AG20443 (cell line): ENCODE results near the gene CADPS.

Experiments
- DNase-seq: peaks from one replicate; pipeline ENCODE4 v3.0.0; 2012; ENCODE audit warnings: low spot score, mixed read lengths

CADPS gene

DNA sequence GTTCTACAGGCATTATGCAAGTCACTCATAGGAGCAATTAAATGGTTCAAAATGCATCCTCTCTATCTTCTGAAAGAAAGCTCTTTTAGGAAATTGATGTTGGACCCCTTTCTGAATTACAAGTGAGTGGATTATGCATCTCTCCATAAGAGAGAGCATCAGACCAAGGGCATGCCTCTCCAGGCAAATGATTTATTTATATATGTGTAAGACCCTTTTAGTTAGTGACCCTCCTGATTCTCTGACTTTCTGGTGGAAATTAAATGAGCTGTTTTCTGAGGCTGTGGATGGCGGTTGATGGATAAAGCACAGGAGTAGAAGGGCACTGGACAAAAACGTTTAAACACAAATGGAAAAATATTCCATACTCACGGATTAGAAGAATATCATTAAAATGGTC lies 62.6 kb downstream of the CADPS start:
- no peak for DNase-seq

DNA sequence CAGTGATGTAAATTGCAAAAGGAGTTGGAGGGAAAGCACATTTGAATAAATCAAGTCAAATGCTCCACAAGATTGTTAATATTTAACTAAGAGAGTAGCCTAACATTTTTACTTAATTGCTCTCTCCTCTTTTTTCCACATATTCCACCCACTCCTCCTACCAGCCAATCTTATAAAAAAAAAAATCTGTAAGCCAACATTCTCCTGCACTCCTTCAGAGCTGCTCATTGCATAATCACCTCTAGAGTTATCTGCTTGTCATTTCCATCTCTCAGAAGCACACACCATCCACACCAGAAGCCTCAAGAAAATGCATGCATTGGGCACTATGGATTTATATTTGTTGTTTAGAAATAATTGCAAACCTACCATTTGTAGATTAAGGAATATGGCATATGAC lies 64.1 kb downstream of the CADPS start:
- no peak for DNase-seq

DNA sequence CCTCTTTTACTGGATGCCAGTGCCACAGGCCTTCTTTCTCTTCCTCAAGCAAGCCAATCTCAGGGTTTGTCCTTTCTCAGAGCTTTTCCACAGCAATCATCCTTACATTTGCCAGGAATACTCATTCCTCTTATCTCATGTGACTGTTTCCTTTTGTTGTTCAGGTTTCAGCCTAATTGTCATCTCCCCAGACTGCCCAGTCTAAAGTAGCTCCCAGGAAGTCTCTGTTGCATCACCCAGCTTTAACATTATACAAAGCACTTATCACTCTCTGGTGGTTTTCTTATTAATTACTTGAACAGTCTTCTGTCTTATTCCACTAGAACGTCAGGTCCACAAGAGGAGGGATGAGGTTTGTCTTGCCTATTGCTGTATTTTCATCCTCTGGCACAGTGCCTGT lies 65.8 kb downstream of the CADPS start:
- DNase-seq: no peak

DNA sequence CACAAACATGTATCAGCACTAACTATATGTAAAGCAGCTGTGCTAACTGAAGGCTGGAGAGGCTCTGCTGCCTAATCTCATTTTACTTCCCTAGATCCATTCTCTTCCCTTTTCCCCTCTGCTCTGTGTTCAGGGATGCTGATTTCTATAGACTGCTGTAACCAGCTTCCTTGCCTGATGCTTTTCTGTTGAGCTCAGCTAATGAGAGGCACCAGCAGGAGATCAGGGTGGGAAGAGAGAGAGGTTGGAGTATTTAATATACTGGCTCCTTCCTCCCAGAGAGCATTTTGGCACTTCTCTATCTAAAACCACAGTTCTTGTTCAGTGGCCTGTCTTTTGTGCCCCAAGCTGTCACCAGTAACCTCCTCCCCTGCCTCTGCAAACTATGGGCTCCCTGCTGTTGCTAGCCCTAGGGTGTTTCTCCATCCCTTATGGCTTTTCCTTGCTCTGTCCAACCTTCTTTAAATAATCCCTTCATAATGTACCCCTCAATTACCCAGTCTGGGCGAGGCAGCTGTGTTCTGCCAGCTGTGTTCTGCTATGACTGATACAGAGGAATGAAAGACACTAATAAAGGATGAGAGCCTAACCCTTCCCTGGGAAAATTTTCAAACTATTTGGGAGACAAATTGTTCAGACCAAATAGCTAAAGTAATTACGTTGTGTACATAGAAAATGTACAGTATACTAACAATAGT lies 69.5 kb downstream of the CADPS start:
- DNase-seq: no peak

DNA sequence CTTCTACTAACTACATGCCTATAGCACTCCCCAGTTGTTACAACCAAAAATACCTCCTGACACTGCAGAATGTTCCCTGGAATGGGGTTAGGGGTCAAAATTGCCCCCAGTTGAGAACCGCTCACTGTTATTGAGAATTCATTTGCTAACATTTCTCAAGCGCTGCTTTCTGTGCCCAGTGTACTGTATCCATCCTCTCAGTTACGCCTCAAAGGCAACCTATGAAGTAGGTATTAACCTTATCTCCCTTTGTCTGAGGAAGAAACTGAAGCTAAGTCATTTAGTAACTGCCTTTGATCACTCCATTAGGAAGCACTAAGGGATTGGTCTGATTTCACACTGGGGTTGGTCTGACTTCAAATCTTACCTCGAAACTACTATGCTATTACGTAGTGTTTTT lies 70.1 kb downstream of the CADPS start:
- DNase-seq: no peak

GRCh38 chr3:62803276-62803675 lies 71.9 kb downstream of the CADPS start:
- no peak for DNase-seq

- DNase-seq: no peak
Observed at GRCh38 chr3:62798000-62798399, 77.2 kb downstream of the CADPS start.

DNA sequence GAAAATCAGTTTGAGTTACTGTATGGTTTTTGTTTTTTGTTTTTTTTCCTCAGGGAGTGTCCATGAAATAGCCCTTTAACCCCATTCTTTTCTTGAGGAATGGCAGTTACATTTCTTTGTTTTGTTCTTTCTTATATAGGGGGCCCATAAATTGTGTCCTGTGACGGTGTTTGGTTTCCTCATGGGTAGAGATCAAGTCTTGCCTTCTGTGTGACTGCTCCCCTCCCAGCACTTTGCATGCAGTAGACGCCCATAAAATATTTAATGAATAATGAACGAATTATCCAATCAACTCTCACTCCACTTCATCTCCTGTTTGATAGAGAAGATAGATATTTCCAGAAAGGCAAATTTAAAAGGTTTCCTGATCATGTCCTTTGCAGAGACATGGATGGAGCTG lies 78.1 kb downstream of the CADPS start:
- no peak for DNase-seq

DNA sequence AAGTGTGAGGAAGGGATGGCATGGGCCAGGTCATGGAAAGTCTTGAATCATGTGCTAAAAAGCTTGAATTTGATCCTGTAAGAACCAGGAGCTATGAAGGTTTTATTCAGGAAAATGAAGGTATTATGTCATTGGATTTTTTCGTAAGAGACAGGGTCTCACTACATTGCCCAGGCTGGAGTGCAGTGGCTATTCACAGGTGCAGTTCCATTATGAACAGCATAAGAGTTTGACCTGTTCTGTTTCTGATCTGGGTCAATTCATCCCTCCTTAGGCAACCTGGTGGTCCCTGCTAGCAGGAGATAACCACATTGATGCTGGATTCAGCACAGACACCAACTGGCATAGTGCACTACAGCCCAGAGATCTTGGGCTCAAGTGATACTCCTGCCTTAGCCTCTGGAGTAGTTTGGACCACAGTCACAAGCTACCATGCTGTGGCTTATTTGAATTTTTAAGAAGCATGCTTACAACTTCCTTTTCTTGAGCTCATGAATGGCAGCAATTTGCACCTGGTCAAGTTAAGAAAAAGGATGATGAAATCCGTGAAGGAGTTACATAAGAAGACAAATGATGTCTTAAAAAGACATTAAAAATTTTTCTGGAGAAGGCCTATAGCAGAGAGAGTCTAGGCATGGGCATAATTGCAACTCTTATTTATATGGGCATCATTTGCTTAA lies 79.1 kb downstream of the CADPS start:
- no peak for DNase-seq

- no peak for DNase-seq
Observed at GRCh38 chr3:62793946-62794345, 81.3 kb downstream of the CADPS start.

DNA sequence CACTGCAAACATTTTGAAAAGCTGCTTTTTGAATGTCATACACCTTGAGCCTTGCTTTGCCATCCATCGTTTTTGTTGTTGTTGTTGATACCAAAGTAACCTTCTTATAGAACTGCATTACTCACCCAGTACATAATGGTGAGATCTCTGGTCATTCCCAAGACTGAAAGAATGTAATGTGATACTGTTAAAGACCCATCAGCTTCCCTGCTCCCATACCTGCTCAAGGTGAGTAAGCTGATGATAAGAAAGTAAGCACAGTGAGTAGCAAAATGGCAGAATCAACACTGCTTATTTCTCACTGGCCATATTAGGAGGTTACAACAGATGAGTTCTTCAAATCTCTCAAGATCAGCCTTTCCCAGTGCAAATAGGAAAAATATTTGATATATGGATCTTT lies 89.8 kb downstream of the CADPS start:
- no peak for DNase-seq

DNA sequence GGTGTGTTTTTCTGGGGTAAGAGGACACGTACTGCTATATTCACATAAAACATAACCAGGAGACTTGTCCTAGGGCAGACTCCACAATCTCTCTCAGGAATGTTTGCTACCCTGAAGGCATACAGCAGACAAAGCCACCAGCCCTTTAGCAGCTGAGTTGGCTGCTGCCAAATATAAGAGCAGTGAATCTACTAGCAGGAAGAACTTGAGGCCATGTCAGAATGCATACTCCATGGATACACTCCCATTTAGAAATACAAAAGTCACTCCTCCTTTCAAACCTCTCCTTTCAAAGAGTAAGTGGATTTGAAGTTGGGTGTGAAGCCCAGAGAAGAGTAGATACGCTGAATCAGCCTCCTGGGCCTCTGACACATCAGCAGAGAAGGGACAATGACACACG lies 94.1 kb downstream of the CADPS start:
- DNase-seq: no peak

- no peak for DNase-seq
Observed at GRCh38 chr3:62777674-62778073, 97.5 kb downstream of the CADPS start.

DNA sequence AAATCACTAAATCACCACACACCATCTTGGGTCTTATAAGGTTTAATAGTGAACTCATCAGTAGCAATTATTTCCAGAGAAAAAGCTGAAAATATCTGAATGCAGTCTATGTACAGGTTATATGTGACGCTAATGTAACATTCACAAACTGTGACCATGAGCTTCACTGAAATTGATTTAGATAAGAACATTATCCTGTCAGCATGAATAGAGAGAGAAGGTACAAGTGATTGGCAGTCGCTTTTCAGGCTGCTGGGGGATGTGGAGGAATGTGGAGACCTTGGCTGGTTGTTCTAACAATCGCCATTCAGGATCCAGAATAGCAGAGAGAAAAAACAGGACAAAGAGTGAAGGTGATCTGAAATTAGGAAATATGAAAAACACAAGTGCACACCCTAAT lies 98.1 kb downstream of the CADPS start:
- DNase-seq: no peak

- DNase-seq: no peak
Observed at GRCh38 chr3:62774221-62774620, 101.0 kb downstream of the CADPS start.

DNA sequence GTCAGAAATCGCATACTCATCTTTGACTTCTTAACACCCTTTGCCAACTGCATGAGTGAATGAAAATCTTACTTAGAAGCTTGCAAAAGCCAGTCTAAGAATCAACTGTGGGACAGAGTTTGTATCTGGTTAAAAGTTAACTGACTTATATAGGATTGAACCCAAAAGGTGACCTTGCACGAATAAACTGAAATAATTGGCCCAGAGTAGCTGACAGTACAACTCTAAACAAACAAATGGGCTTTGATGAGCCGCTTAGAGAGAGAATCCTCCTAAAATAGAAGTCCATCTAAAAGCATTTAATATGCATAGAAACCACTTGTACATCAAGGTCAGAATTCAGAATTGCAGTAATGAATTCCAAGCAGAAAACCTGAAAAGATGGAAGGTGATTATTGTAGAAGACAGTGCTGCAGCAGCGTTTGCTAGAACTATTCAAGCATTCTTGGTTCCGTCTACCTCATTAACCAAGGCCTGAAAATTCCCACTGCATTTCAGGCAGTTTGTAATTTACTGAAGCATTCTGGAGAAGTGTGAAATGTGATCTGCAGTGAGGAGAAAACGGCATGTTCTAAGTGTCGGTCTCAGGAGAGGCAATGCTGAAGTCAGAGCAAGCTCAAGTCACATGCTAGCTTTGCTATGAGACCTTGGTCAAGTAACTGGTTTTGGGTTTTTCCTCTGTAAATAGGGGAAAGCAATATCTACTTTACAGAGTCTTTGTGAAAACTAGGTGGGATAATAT lies 103.7 kb downstream of the CADPS start:
- DNase-seq: no peak

DNA sequence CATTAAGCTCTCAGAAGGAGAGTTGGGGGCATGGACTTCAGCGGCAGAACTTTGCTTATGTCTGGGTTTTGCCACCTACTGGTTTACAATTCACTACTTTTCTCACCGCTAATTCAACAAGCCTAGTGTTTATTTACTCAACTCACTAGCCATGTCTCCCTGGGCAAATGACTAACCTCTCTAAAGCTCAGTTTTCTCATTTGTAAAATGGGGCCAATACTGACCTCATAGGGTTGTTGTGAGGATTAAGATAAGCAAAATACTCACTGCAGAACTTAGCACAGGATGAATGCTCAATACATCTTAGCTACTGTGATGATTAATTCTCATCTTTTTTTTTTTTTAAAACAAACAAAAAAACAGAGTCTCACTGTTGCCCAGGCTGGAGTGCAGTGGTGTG lies 106.3 kb downstream of the CADPS start:
- no peak for DNase-seq

DNA sequence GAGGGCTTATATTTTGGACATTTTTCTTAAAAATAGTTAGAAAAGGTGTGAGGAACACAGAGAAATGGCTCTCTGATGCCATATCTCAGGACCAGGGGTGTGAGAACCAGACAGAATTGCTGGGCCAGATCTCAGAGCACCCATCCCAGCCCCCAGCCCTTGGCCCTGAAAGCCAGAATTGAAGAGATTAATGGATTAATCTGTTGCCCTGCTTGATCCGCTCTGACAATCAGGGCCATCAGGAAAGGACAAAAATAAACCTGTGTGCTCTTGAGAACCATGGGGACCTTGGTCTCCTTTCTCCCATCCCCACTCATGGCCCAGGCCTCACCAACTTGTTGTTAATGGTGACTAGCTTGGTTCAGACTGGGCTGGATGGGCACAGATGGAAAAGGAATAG lies 113.5 kb downstream of the CADPS start:
- no peak for DNase-seq

GRCh38 chr3:62761311-62761710 lies 113.9 kb downstream of the CADPS start:
- DNase-seq: no peak

GRCh38 chr3:62758296-62759066 lies 116.7 kb downstream of the CADPS start:
- DNase-seq: no peak

DNA sequence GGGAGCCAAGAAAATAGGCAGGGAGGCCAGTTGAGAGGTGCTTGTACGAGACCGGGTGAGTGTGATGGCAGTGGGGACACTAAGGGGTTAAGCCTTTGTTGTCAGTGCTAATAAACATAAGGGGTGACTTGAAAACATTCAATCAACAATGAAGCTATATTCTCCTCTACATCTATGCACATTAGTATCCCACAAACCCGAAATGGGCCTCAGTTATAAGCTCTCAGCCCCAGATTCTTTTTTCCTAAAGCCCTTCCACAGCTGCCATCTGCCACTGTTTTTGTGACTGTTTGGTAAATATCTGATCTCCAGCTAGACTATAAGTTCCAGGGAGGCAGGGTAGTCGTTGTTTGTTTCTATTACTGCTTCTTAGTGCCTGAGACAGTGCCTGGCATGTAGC lies 118.2 kb downstream of the CADPS start:
- no peak for DNase-seq

DNA sequence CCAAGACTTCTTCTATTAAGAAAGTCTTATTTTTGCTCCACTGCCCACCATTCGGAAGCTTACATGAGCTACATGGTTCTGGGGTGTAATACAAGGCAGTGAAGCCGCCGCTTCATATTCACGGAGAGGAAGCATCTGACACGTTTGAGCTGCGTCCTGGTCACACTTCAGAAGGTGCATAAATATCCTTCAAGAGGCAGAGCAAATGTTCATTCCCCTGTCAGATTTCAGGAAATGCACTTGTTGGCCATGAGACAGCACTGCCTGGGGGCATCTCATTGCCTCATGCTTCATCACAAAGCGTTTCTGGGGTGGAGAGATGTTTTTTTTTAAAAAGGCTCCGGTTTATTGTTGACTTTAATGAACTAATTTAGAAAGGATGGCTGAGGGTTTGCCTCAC lies 119.9 kb downstream of the CADPS start:
- peak; percentile 7 for DNase-seq

DNA sequence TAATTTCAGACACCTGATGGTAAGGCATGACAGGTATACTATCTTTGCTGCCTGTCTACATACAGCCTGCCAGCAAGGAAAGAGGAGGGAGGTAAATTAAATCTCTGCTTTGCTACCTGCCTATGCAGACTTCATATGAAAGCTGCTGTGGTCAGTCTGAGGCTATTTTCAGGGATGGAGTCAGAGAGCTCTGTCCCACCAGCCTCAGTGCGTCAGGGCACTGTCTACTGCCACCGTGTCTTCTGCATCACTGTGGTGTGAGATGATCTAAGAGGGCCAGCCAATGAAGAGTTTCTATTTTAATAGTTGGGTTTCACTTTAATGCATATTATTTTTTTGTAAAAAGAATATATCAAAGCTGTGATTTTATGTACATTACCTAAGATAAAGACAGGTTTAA lies 125.6 kb downstream of the CADPS start:
- no peak for DNase-seq
